Muscle layer of colon (tissue), 2 donors: ENCODE data around the gene ANXA3.

Experiments
- H3K27ac ChIP-seq: one replicate; pipeline ENCODE4 v1.7.0; 2013; ENCODE audit warnings: low read depth, mild to moderate bottlenecking, low read length, moderate library complexity
- H3K27me3 ChIP-seq, 2 donors: one replicate each; pipeline ENCODE4 v1.7.0; 2013; ENCODE audit warnings: low read length in 2 of 2, mild to moderate bottlenecking in 2 of 2; ENCODE audit not compliant: insufficient read depth in 2 of 2, control insufficient read depth in 1 of 2
- H3K36me3 ChIP-seq: one replicate; pipeline ENCODE4 v1.7.0; 2013; ENCODE audit warnings: mild to moderate bottlenecking, low read length; ENCODE audit not compliant: insufficient read depth
- H3K4me1 ChIP-seq: one replicate; pipeline ENCODE4 v1.7.0; 2013; ENCODE audit warnings: mild to moderate bottlenecking, low read length; ENCODE audit not compliant: insufficient read depth
- H3K4me3 ChIP-seq, 2 donors: one replicate each; pipeline ENCODE4 v1.7.0; 2013; ENCODE audit warnings: low read length in 2 of 2, low read depth in 1 of 2, mild to moderate bottlenecking in 1 of 2, moderate library complexity in 1 of 2
- H3K9ac ChIP-seq: one replicate; pipeline ENCODE4 v1.7.0; 2013; ENCODE audit warnings: low read length
- H3K9me3 ChIP-seq: one replicate; pipeline ENCODE4 v1.7.0; 2013; ENCODE audit warnings: mild to moderate bottlenecking, low read length
- donor health status: abdominal sarcoma.
- donor health status: Adenocarcinoma of cecum.

Gene ANXA3

DNA sequence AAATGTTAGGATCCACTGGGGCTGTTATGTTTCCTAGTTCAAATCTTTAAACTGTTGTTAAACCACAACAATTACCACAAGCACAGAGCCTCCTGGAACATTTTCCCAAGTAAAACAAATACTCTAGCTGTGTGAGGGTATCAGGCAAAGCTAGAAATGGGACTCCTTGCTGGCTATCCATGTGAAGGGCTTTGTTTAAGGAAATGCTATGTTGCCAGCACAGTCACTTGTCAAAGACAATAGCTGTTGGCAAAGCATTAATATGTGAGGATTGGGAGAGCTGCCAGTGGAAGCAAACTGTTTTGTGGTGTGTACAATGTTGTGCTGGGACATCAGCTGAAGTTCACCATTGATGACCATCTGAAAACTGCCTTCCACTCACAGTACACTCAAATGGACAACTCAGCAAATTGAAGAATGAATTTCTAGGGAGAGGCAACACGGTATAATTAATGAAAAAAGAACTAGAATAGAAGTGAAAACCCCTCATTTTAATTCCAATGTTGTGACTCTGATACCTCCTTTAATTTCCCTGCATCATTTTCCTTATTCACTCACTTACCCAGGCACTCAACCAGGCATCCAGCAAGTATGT lies 100.8 kb downstream of the ANXA3 start:
- Histone ChIP-seq H3K27ac (no peak overlapping the region), H3K36me3 (no peaks in the 10 kb centered on the region), H3K4me3 (no peak overlapping the region), H3K9ac (no peak overlapping the region), H3K4me1 (peaks cover 5% of the 10 kb centered on the region), H3K27me3 (no peaks in the 10 kb centered on the region), H3K9me3 (no peaks in the 10 kb centered on the region)

- no peak overlapping the region for H3K27ac ChIP-seq
- no peaks in the 10 kb centered on the region for H3K27me3 ChIP-seq
- no peaks in the 10 kb centered on the region for H3K9me3 ChIP-seq
- no peak overlapping the region for H3K4me3 ChIP-seq
- H3K36me3 ChIP-seq: no peaks in the 10 kb centered on the region
- H3K4me1 ChIP-seq: peaks cover 5% of the 10 kb centered on the region
- H3K9ac ChIP-seq: no peak overlapping the region
Observed at GRCh38 chr4:78653655-78654054, 102.1 kb downstream of the ANXA3 start.

GRCh38 chr4:78654807-78655206 lies 103.2 kb downstream of the ANXA3 start:
- Histone ChIP-seq H3K9ac (no peak overlapping the region), H3K27ac (no peak overlapping the region), H3K4me1 (peaks cover 12% of the 10 kb centered on the region), H3K9me3 (no peaks in the 10 kb centered on the region), H3K27me3 (no peaks in the 10 kb centered on the region), H3K4me3 (no peak overlapping the region), H3K36me3 (no peaks in the 10 kb centered on the region)

DNA sequence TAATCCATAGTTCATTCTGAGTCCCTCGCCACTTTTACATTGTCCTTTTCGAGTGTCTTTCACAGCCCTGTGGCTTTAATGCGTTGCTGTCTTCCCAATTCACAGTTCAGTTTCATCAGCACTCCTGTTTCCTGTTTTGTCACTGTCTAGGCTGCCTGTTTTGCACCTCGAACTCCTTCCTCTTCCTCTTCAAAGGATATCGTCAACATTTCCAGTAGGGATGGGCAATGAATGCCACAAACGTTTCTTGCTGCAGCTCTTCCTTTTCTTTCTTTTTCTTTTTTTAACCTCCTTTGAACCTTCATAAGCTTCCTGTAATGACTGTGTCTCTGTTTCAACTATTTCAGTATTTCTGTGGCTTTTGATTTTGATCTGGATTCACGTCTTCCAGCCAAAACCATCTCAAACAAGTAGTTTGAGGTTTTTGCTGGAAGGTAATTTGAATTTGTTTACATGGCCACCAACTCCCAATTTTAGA lies 105.4 kb downstream of the ANXA3 start:
- Histone ChIP-seq H3K9me3 (no peaks in the 10 kb centered on the region), H3K4me1 (peaks cover 14% of the 10 kb centered on the region), H3K27ac (no peak overlapping the region), H3K9ac (no peak overlapping the region), H3K36me3 (no peaks in the 10 kb centered on the region), H3K27me3 (no peaks in the 10 kb centered on the region), H3K4me3 (no peak overlapping the region)

GRCh38 chr4:78659264-78659663 lies 107.7 kb downstream of the ANXA3 start:
- H3K27me3 ChIP-seq: no peaks in the 10 kb centered on the region
- no peak overlapping the region for H3K9ac ChIP-seq
- H3K36me3 ChIP-seq: no peaks in the 10 kb centered on the region
- no peak overlapping the region for H3K27ac ChIP-seq
- H3K4me3 ChIP-seq: no peak overlapping the region
- peaks cover 10% of the 10 kb centered on the region for H3K4me1 ChIP-seq
- H3K9me3 ChIP-seq: no peaks in the 10 kb centered on the region

GRCh38 chr4:78659665-78660064 lies 108.1 kb downstream of the ANXA3 start:
- Histone ChIP-seq H3K4me1 (peaks cover 10% of the 10 kb centered on the region), H3K36me3 (no peaks in the 10 kb centered on the region), H3K9ac (no peak overlapping the region), H3K27me3 (no peaks in the 10 kb centered on the region), H3K4me3 (no peak overlapping the region), H3K9me3 (no peaks in the 10 kb centered on the region), H3K27ac (no peak overlapping the region)
